Stomach (tissue), 4 donors: ENCODE results near the gene DPP6.

Source experiments
- CTCF ChIP-seq, 7 experiments: fragments of 450-650 bp in 4 of 7; fragments of 200-600 bp in 3 of 7; sonication (generic) in 3 of 7; IDR thresholded peaks; one replicate each; pipeline ENCODE4 v1.5.1; 2016 to 2019; ENCODE audit warnings: antibody characterized with exemption in 7 of 7, control low read depth in 2 of 7, mild to moderate bottlenecking in 1 of 7
- EP300 ChIP-seq: sonication (generic); formaldehyde crosslinking; IDR thresholded peaks from one replicate; pipeline ENCODE4 v1.6.1; 2017; ENCODE audit warnings: antibody characterized with exemption
- POLR2A ChIP-seq, 4 donors: fragments of 450-650 bp; IDR thresholded peaks; one replicate each; pipeline ENCODE4 v1.6.1; 2016; ENCODE audit warnings: antibody characterized with exemption in 4 of 4, control low read depth in 2 of 4, mild to moderate bottlenecking in 1 of 4, moderate library complexity in 1 of 4
- POLR2AphosphoS5 ChIP-seq, 3 donors: sonication (generic); formaldehyde crosslinking; IDR thresholded peaks; one replicate each; pipeline ENCODE4 v1.6.1; 2016; ENCODE audit warnings: antibody characterized with exemption in 3 of 3

- TF ChIP-seq EP300 (no peak), CTCF (IDR thresholded peaks at IDR 0.05) (no peak), POLR2A (IDR thresholded peaks at IDR 0.05) (no peak), POLR2AphosphoS5 (IDR thresholded peaks at IDR 0.05) (no peak)
These were observed 859.2 kb downstream of the DPP6 start for GRCh38 chr7:154911411-154911810.
